ENCODE measurements around the gene EN1.

The EN1 gene

GRCh38 chr2:118823633-118824032 is 23.8 kb downstream of the EN1 start:
- DNase-seq (ENCODE audit: extremely low spot score) = no peak
- CTCF ChIA-PET = no interaction called here
- TF ChIP-seq CTCF (IDR thresholded peaks at IDR 0.05; ENCODE audit: control extremely low read depth, extremely low read depth, low read depth, missing control alignments) = no peak
- POLR2A ChIA-PET = no interaction called here

- DNase-seq (ENCODE audit: extremely low spot score) = no peak
- ChIA-PET POLR2A (no interaction called here), CTCF (no interaction called here)
- no peak for TF ChIP-seq CTCF (IDR thresholded peaks at IDR 0.05; ENCODE audit: control extremely low read depth, extremely low read depth, low read depth, missing control alignments)
Measured at GRCh38 chr2:118822572-118822971, 24.9 kb downstream of the EN1 start.

GRCh38 chr2:118822015-118822414 is 25.4 kb downstream of the EN1 start:
- no peak for TF ChIP-seq CTCF (IDR thresholded peaks at IDR 0.05; ENCODE audit: control extremely low read depth, extremely low read depth, low read depth, missing control alignments)
- POLR2A ChIA-PET = no interaction called here
- DNase-seq (ENCODE audit: extremely low spot score) = no peak
- CTCF ChIA-PET = no interaction called here

GRCh38 chr2:118817469-118817868 is 30.0 kb downstream of the EN1 start:
- no peak for TF ChIP-seq CTCF (IDR thresholded peaks at IDR 0.05; ENCODE audit: control extremely low read depth, extremely low read depth, low read depth, missing control alignments)
- ChIA-PET POLR2A (no interaction called here), CTCF (interaction anchor here (0.9 kb wide), 1 partner anchor 64 kb away, joined by 3 read pairs; no protein-coding TSS in a partner anchor)
- DNase-seq (ENCODE audit: extremely low spot score) = no peak

- CTCF ChIA-PET = no interaction called here
- TF ChIP-seq CTCF (IDR thresholded peaks at IDR 0.05; ENCODE audit: control extremely low read depth, extremely low read depth, low read depth, missing control alignments) = no peak
- POLR2A ChIA-PET = no interaction called here
- DNase-seq (ENCODE audit: extremely low spot score) = no peak
Measured at GRCh38 chr2:118816669-118817068, 30.8 kb downstream of the EN1 start.

GRCh38 chr2:118815731-118816130 is 31.7 kb downstream of the EN1 start:
- no peak for DNase-seq (ENCODE audit: extremely low spot score)
- TF ChIP-seq CTCF (IDR thresholded peaks at IDR 0.05; ENCODE audit: control extremely low read depth, extremely low read depth, low read depth, missing control alignments) = no peak
- POLR2A ChIA-PET = no interaction called here
- CTCF ChIA-PET = interaction anchor here (1.5 kb wide), 1 partner anchor 10 kb away, joined by 3 read pairs; no protein-coding TSS in a partner anchor

- no peak for DNase-seq (ENCODE audit: extremely low spot score)
- ChIA-PET CTCF (interaction anchor here (1.5 kb wide), 1 partner anchor 10 kb away, joined by 3 read pairs; no protein-coding TSS in a partner anchor), POLR2A (no interaction called here)
- TF ChIP-seq CTCF (IDR thresholded peaks at IDR 0.05; ENCODE audit: control extremely low read depth, extremely low read depth, low read depth, missing control alignments) = no peak
Measured at GRCh38 chr2:118815314-118815713, 32.1 kb downstream of the EN1 start.
